NCI-H1105 treated with DMSO at 0.1 percent for 48 hours (cell line): ENCODE results near the gene SLC35A3.
"Not testable (repeated sequence)": the region's sequence is repeated elsewhere in the genome, so short reads cannot be mapped to it uniquely, and the experiment has no call there.

Experiments used
- DNase-seq: peaks from one replicate; lab custom pipeline; 2025; lab: John Stamatoyannopoulos, UW

Gene SLC35A3

GRCh38 chr1:99969729-99970621 lies at the start of gene SLC35A3:
Gene SLC35A3, plus strand, starts transcription at chr1:99969996. Its CDS starts 23,559 bp downstream, at chr1:99993555.
- DNase-seq = peak; percentile 85

GRCh38 chr1:99934801-99935200 lies 35.0 kb upstream of the SLC35A3 start:
- no peak for DNase-seq

- DNase-seq = no peak
Observed at GRCh38 chr1:99935534-99935933, 34.3 kb upstream of the SLC35A3 start.

GRCh38 chr1:99936071-99936470 lies 33.7 kb upstream of the SLC35A3 start:
- no peak for DNase-seq

- DNase-seq = no peak
Observed at GRCh38 chr1:99942723-99943122, 27.1 kb upstream of the SLC35A3 start.

GRCh38 chr1:99943223-99943794 lies 26.5 kb upstream of the SLC35A3 start:
- peak; percentile 93 for DNase-seq

- DNase-seq = no peak
Observed at GRCh38 chr1:99944192-99944591, 25.6 kb upstream of the SLC35A3 start.

- DNase-seq = no peak
Observed at GRCh38 chr1:99945174-99945573, 24.6 kb upstream of the SLC35A3 start.

- no peak for DNase-seq
Observed at GRCh38 chr1:99950486-99950885, 19.3 kb upstream of the SLC35A3 start.

GRCh38 chr1:99952522-99952921 lies 17.3 kb upstream of the SLC35A3 start:
- no peak for DNase-seq

- DNase-seq = no peak
Observed at GRCh38 chr1:99955375-99955774, 14.4 kb upstream of the SLC35A3 start.

GRCh38 chr1:99956755-99957154 lies 13.0 kb upstream of the SLC35A3 start:
- DNase-seq = no peak

GRCh38 chr1:99957818-99958217 lies 12.0 kb upstream of the SLC35A3 start:
- no peak for DNase-seq

GRCh38 chr1:99959189-99959705 lies 10.5 kb upstream of the SLC35A3 start:
- DNase-seq = not testable (repeated sequence)

GRCh38 chr1:99960260-99960659 lies 9.5 kb upstream of the SLC35A3 start:
- not testable (repeated sequence) for DNase-seq

- DNase-seq = no peak
Observed at GRCh38 chr1:99963041-99963795, 6.6 kb upstream of the SLC35A3 start.

- DNase-seq = no peak
Observed at GRCh38 chr1:99964806-99965205, 5.0 kb upstream of the SLC35A3 start.

GRCh38 chr1:99965646-99966375 lies 4.0 kb upstream of the SLC35A3 start:
- peak; percentile 78 for DNase-seq

- DNase-seq = no peak
Observed at GRCh38 chr1:99968214-99968613, 1.6 kb upstream of the SLC35A3 start.

- DNase-seq = no peak
Observed at GRCh38 chr1:99969260-99969728, 502 bp upstream of the SLC35A3 start.

- DNase-seq = no peak
Observed at GRCh38 chr1:99970713-99971255, 988 bp downstream of the SLC35A3 start.
